HEK293T (cell line): ENCODE data around the gene IL6.

Source experiments
- ELF4 ChIP-seq: fragments of 450-650 bp; IDR thresholded peaks from 2 replicates; pipeline ENCODE4 v1.6.1; 2017; ENCODE audit warnings: antibody characterized with exemption
- FOXK2 ChIP-seq: fragments of 450-650 bp; IDR thresholded peaks from 2 replicates; pipeline ENCODE4 v1.6.1; 2016; ENCODE audit warnings: mild to moderate bottlenecking
- FOXM1 ChIP-seq: fragments of 450-650 bp; IDR thresholded peaks from 2 replicates; pipeline ENCODE4 v1.6.1; 2017; ENCODE audit warnings: mild to moderate bottlenecking, borderline replicate concordance
- L3MBTL2 ChIP-seq: fragments of 450-650 bp; conservative IDR thresholded peaks from 2 replicates; pipeline ENCODE4 v1.6.1; 2016; ENCODE audit warnings: mild to moderate bottlenecking
- LEF1 ChIP-seq: fragments of 450-650 bp; IDR thresholded peaks from 2 replicates; pipeline ENCODE4 v1.6.1; 2017; ENCODE audit warnings: mild to moderate bottlenecking, borderline replicate concordance
- SP1 ChIP-seq: fragments of 450-650 bp; IDR thresholded peaks from 2 replicates; pipeline ENCODE4 v1.6.1; 2017
- SUZ12 ChIP-seq: fragments of 450-650 bp; IDR thresholded peaks from 2 replicates; pipeline ENCODE4 v1.6.1; 2016; ENCODE audit warnings: mild to moderate bottlenecking
- TARDBP ChIP-seq: fragments of 450-650 bp; IDR thresholded peaks from 2 replicates; pipeline ENCODE4 v1.6.1; 2016

DNA sequence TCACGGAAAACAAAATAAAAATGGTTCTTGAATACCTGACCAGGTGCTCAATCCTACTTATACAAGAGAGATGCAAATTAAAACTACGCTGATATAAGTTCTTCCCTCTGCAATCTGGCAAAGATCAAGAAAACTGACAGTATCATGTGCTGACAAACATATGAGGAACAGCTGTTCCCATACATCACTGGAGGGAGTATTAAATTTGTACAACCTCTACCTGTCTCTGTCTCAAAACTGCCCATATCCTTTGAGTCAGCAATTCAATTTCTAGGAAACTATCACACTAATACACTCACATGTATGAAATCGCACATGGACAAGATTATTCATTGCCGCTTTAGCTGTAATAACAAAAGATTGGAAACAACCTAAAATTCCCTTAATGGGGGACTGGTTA lies 11.0 kb upstream of the IL6 start:
- no peak for TF ChIP-seq FOXM1
- no peak for TF ChIP-seq TARDBP
- TF ChIP-seq ELF4: no peak
- no peak for TF ChIP-seq SP1
- TF ChIP-seq SUZ12: no peak
- TF ChIP-seq L3MBTL2: no peak
- TF ChIP-seq LEF1: no peak
- TF ChIP-seq FOXK2: no peak
